CD4-positive, alpha-beta T cell (primary cell): Measurements from ENCODE around the gene PRAC1. TPM values are rescaled to one million over a fixed set of nuclear protein-coding genes. Genes with fewer than 3 reads are reported as not detected.

Experiments
- ATAC-seq: fragments of 200-7000 bp; cut with Tn5 transposase; one replicate; pipeline ENCODE4 v1.10.0; 2022; ENCODE audit warnings: mild to moderate bottlenecking; ENCODE audit not compliant: poor library complexity
- CTCF ChIA-PET: fragments of 350-600 bp; sonication (Branson Sonifier 250); formaldehyde crosslinking; loops from one replicate; lab custom pipeline; 2021; ENCODE audit warnings: antibody characterized with exemption, inconsistent platforms; lab: Charles Lee
- POLR2A ChIA-PET: fragments of 350-600 bp; sonication (Branson Sonifier 250); formaldehyde crosslinking; loops from one replicate; lab custom pipeline; 2021; ENCODE audit warnings: antibody characterized with exemption, inconsistent platforms; lab: Charles Lee
- DNase-seq, 14 experiments: peaks; one replicate each; pipeline ENCODE4 v3.0.0-alpha.2; 2013 to 2020; ENCODE audit warnings: mixed read lengths in 2 of 14
- H3K27ac ChIP-seq, 2 donors: one replicate each; pipeline versions ENCODE4 v1.5.1 to v1.7.0; 2013; ENCODE audit warnings: low read length in 2 of 2, low read depth in 1 of 2, mild to moderate bottlenecking in 1 of 2
- H3K27me3 ChIP-seq, 2 experiments: 1 replicate in 1 of 2; 2 replicates in 1 of 2; pipeline versions ENCODE4 v1.6.1 to v1.7.0; 2013; ENCODE audit warnings: low read length in 2 of 2, control low read depth in 1 of 2, mild to moderate bottlenecking in 1 of 2, moderate library complexity in 1 of 2; ENCODE audit not compliant: insufficient read depth in 2 of 2, control insufficient read depth in 1 of 2
- H3K36me3 ChIP-seq: one replicate; pipeline ENCODE4 v1.6.1; 2013; ENCODE audit warnings: low read length, control low read depth; ENCODE audit not compliant: insufficient read depth
- H3K4me1 ChIP-seq: one replicate; pipeline ENCODE4 v1.6.1; 2013; ENCODE audit warnings: low read length, control low read depth; ENCODE audit not compliant: insufficient read depth
- H3K4me3 ChIP-seq: one replicate; pipeline ENCODE4 v1.5.1; 2013; ENCODE audit warnings: mild to moderate bottlenecking, low read length, moderate library complexity
- H3K9me3 ChIP-seq, 2 experiments: 1 replicate in 1 of 2; 2 replicates in 1 of 2; pipeline versions ENCODE4 v1.6.1 to v1.7.0; 2013; ENCODE audit warnings: low read length in 2 of 2, mild to moderate bottlenecking in 2 of 2, control low read depth in 1 of 2, moderate library complexity in 1 of 2; ENCODE audit not compliant: control insufficient read depth in 1 of 2, insufficient read depth in 1 of 2
- H3K27ac Mint-ChIP-seq: one replicate; pipeline ENCODE4 v1.8.0; 2020; ENCODE audit warnings: mixed read lengths
- H3K27me3 Mint-ChIP-seq: one replicate; pipeline ENCODE4 v1.8.0; 2021; ENCODE audit warnings: mixed read lengths
- H3K36me3 Mint-ChIP-seq: one replicate; pipeline ENCODE4 v1.8.0; 2021; ENCODE audit warnings: low read depth, mixed read lengths
- H3K4me1 Mint-ChIP-seq: one replicate; pipeline ENCODE4 v1.8.0; 2021; ENCODE audit warnings: low read depth, mixed read lengths
- H3K4me3 Mint-ChIP-seq: one replicate; pipeline ENCODE4 v1.8.0; 2020; ENCODE audit warnings: mild to moderate bottlenecking, mixed read lengths
- H3K9me3 Mint-ChIP-seq: one replicate; pipeline ENCODE4 v1.8.0; 2020; ENCODE audit warnings: mixed read lengths
- CTCF ChIP-seq: fragments of 200-600 bp; IDR thresholded peaks from one replicate; pipeline ENCODE4 v1.8.0; 2022; ENCODE audit warnings: antibody characterized with exemption, mild to moderate bottlenecking
- intact Hi-C, 2 experiments: fragments of 100-400 bp; cut with DNase I in 1 of 2; cut with micrococcal nuclease in 1 of 2; formaldehyde crosslinking; loops; one replicate each; pipeline versions ENCODE4 v1.15.1 to v1.9.0; 2023 to 2025; cut with DNase I, micrococcal nuclease
- total RNA-seq, 174 experiments: library from RNA in 2 of 174; stranded (reverse) in 2 of 174; gene quantifications; one replicate each; pipeline ENCODE4 v1.2.3 and lab custom pipeline; 2021 to 2026

PRAC1 gene
- total RNA-seq, 2 experiments from 2014 or later, result not detected

DNA sequence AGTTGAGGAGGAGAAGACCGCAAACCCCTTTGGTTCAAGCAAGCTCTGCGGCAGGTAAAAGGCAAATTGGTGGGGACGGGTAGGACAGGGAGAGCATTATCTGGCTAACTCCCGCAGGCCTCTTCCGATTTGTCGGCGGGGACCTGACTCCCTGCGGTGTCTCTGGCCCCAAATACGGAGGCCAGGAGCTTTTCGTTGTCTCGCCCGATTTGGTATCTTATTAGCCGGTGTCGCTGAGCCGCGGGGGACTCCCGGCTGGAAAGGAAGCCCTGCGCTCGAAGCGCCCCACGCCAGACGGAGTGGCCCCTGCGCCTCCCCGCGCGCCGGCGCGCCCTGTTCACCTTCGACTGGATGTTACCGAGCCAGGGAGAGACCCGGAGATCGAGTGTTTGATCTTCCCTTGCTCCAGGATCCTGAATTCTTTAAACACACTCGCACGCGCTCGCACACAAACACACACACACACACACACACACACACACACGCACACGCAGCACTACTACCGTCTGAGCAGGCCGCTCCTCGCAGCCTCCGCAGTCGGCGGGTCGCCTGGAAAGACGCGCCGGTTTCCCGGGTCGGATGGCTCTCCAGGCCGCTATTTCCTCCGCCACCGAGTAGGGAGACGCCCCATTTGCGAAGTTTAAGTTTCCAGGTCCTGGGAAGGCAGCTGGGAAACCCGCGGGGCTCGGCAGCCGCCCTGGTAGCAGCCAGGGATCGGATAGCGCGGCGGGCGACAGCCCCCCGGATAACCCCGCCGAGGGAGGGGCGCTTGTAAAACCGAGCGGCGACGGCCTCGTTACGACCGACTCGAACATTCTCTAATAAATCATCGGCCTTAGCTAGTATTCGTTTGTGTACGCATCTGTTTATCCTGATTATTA is 3.3 kb downstream of the PRAC1 start:
- Mint-ChIP-seq H3K36me3 (no peaks in the 10 kb centered on the region), H3K27ac (no peak overlapping the region), H3K9me3 (no peaks in the 10 kb centered on the region), H3K4me3 (peak overlapping the region; percentile 20), H3K4me1 (peaks cover 38% of the 10 kb centered on the region), H3K27me3 (peaks cover 100% of the 10 kb centered on the region)
- ChIA-PET CTCF (interaction anchor here (1.1 kb wide), 2 partner anchors 12 to 160 kb away, joined by 3 read pairs; no protein-coding TSS in a partner anchor), POLR2A (interaction anchor here (1.0 to 1.5 kb wide), 3 partner anchors 10 to 25 kb away, joined by 3 to 6 read pairs (median 4); partner anchors contain the start of gene HOXB13)
- H3K36me3 ChIP-seq, result no peaks in the 10 kb centered on the region
- TF ChIP-seq CTCF, result no peak
- H3K4me3 ChIP-seq, result no peak overlapping the region
- ATAC-seq (peak; percentile 40), DNase-seq (peak in 3 of 14 experiments; percentile 37 to 43 (median 40))
- no peak overlapping the region for H3K27ac ChIP-seq
- peaks cover 43% of the 10 kb centered on the region for H3K4me1 ChIP-seq
- H3K9me3 ChIP-seq, result peaks cover 0 to 44% of the 10 kb centered on the region in 2 experiments
- intact Hi-C loops, result loop anchor here in 1 of 2 experiments (2.0 kb wide), 1 partner anchor 30 kb away; no protein-coding TSS in a partner anchor
- H3K27me3 ChIP-seq, result peaks cover 77 to 96% of the 10 kb centered on the region in 2 experiments

DNA sequence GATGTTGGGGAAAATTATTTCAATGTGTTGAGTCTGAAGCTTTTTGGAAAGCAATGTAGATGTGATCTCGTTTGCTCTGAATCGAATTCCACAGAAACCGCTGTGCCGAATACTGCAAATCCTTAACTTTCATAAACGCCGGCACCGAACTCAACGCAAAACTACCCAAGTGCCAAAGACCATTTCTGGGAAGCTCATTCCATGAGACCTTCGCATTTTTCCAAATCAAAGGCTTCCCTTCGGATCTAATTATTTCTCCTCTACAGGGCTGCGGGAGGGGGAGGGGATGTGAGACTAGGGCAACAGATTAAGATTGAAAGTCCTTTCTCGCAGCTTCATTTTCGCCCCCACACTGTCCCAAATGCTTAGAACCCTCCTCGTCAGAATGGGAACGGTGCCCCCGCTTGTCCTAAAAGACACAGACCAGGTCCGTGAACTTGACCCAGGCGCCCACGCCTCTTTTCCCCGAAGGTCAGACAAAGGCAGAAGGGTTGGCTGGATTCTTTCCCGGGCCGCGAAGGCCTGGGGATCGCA is 4.0 kb downstream of the PRAC1 start:
- H3K27ac ChIP-seq, result no peak overlapping the region
- ATAC-seq (no peak), DNase-seq (no peak)
- H3K9me3 ChIP-seq, result peaks cover 0 to 39% of the 10 kb centered on the region in 2 experiments
- intact Hi-C loops, result loop anchor here in 1 of 2 experiments (2.0 kb wide), 1 partner anchor 31 kb away; no protein-coding TSS in a partner anchor
- Mint-ChIP-seq H3K4me3 (no peak overlapping the region), H3K9me3 (no peaks in the 10 kb centered on the region), H3K27ac (no peak overlapping the region), H3K36me3 (no peaks in the 10 kb centered on the region), H3K27me3 (peaks cover 99% of the 10 kb centered on the region), H3K4me1 (peaks cover 31% of the 10 kb centered on the region)
- TF ChIP-seq CTCF, result no peak
- H3K4me1 ChIP-seq, result peaks cover 36% of the 10 kb centered on the region
- peaks cover 75 to 95% of the 10 kb centered on the region in 2 experiments for H3K27me3 ChIP-seq
- ChIA-PET CTCF (interaction anchor here (1.1 kb wide), 1 partner anchor 13 kb away, joined by 3 read pairs; no protein-coding TSS in a partner anchor), POLR2A (interaction anchor here (0.8 to 1.6 kb wide), 3 partner anchors 11 to 40 kb away, joined by 3 to 6 read pairs (median 4); partner anchors contain the start of gene HOXB13)
- H3K4me3 ChIP-seq, result no peak overlapping the region
- H3K36me3 ChIP-seq, result no peaks in the 10 kb centered on the region
